Keratinocyte (primary cell): Measurements from ENCODE around the gene XRCC1. TPM values are rescaled to one million over a fixed set of nuclear protein-coding genes. Genes with fewer than 3 reads are reported as not detected.

Experiments
- DNase-seq: peaks from one replicate; pipeline ENCODE4 v3.0.0-alpha.2; 2011; ENCODE audit warnings: low read depth, missing footprints, low spot score
- FAIRE-seq: peaks from 2 replicates; lab custom pipeline; 2011; peaks lifted over from hg19 to GRCh38; lab: Jason Lieb, UNC
- H2AFZ ChIP-seq: 2 replicates; pipeline ENCODE4 v1.6.0; 2012; ENCODE audit warnings: low read length, control low read depth, inconsistent platforms; ENCODE audit not compliant: control insufficient read depth
- H3K27ac ChIP-seq: 2 replicates; pipeline ENCODE4 v1.5.1; 2011; ENCODE audit warnings: low read length; ENCODE audit not compliant: control insufficient read depth, insufficient read depth
- H3K27me3 ChIP-seq: 3 replicates; pipeline ENCODE4 v1.6.0; 2011; ENCODE audit warnings: low read length; ENCODE audit not compliant: control insufficient read depth, insufficient read depth; ENCODE audit errors: extremely low read depth
- H3K36me3 ChIP-seq, 2 experiments: 2 replicates in 1 of 2; 3 replicates in 1 of 2; pipeline ENCODE4 v1.5.1; 2011; ENCODE audit warnings: low read length in 2 of 2, mild to moderate bottlenecking in 1 of 2; ENCODE audit not compliant: control insufficient read depth in 2 of 2, insufficient read depth in 2 of 2; ENCODE audit errors: extremely low read depth in 1 of 2
- H3K4me1 ChIP-seq: 3 replicates; pipeline ENCODE4 v1.5.1; 2011; ENCODE audit warnings: low read length; ENCODE audit not compliant: control insufficient read depth, insufficient read depth; ENCODE audit errors: extremely low read depth
- H3K4me2 ChIP-seq: 3 replicates; pipeline ENCODE4 v1.6.0; 2011; ENCODE audit warnings: low read depth, low read length; ENCODE audit not compliant: control insufficient read depth, insufficient read depth; ENCODE audit errors: extremely low read depth
- H3K4me3 ChIP-seq, 3 experiments: fragments of 200-600 bp in 1 of 3; sonication (generic) in 1 of 3; 2 replicates in 2 of 3; 3 replicates in 1 of 3; pipeline ENCODE4 v1.5.1; 2011 to 2016; ENCODE audit warnings: low read length in 3 of 3, mild to moderate bottlenecking in 3 of 3, control low read depth in 2 of 3, inconsistent platforms in 1 of 3, low read depth in 1 of 3, mixed read lengths in 1 of 3, mixed run types in 1 of 3, moderate library complexity in 1 of 3; ENCODE audit not compliant: control insufficient read depth in 2 of 3, insufficient read depth in 2 of 3; ENCODE audit errors: extremely low read depth in 1 of 3
- H3K79me2 ChIP-seq: 2 replicates; pipeline ENCODE4 v1.6.0; 2012; ENCODE audit warnings: low read length; ENCODE audit not compliant: control insufficient read depth, insufficient read depth
- H3K9ac ChIP-seq: 3 replicates; pipeline ENCODE4 v1.6.0; 2011; ENCODE audit warnings: low read length; ENCODE audit not compliant: control insufficient read depth, insufficient read depth; ENCODE audit errors: extremely low read depth
- H3K9me1 ChIP-seq: 3 replicates; pipeline ENCODE4 v1.6.0; 2011; ENCODE audit warnings: low read length; ENCODE audit not compliant: control insufficient read depth, insufficient read depth; ENCODE audit errors: extremely low read depth
- H3K9me3 ChIP-seq: 2 replicates; pipeline ENCODE4 v1.5.1; 2012; ENCODE audit warnings: low read depth, low read length; ENCODE audit not compliant: control insufficient read depth
- H4K20me1 ChIP-seq: 3 replicates; pipeline ENCODE4 v1.6.0; 2011; ENCODE audit warnings: low read length; ENCODE audit not compliant: control insufficient read depth, insufficient read depth; ENCODE audit errors: extremely low read depth
- CTCF ChIP-seq, 3 experiments: IDR thresholded peaks in 1 of 3; conservative IDR thresholded peaks in 1 of 3; optimal IDR thresholded peaks in 1 of 3; 2 replicates in 2 of 3; 3 replicates in 1 of 3; pipeline versions ENCODE3 to v1.5.1; 2011; ENCODE audit warnings: low read length in 3 of 3, mild to moderate bottlenecking in 3 of 3, moderate library complexity in 2 of 3, control low read depth in 1 of 3, inconsistent platforms in 1 of 3; ENCODE audit not compliant: insufficient read depth in 2 of 3; ENCODE audit errors: extremely low read depth in 1 of 3
- EZH2 ChIP-seq: IDR thresholded peaks from one replicate; pipeline ENCODE4 v1.6.1; 2012; ENCODE audit warnings: inconsistent platforms, mild to moderate bottlenecking, low read length, moderate library complexity
- dilution Hi-C: fragments of 300-500 bp; cut with MboI; formaldehyde crosslinking; loops from one replicate; pipeline ENCODE4 v1.7.0; 2020; ENCODE audit warnings: low sequenced_read_pairs; ENCODE audit not compliant: extremely low pct_ligation_motif_present
- polyA plus RNA-seq, 5 experiments: library from polyadenylated mRNA; depleted of rRNA in 3 of 5; stranded (reverse) in 3 of 5; stranded (forward) in 1 of 5; unstranded in 1 of 5; fragments of >200 nt; gene quantifications; 1 replicate in 1 of 5; 2 replicates in 3 of 5; 3 replicates in 1 of 5; pipeline versions ENCODE4 v1.2.1 to v1.2.3, GENCODE V29; 2011 to 2012; ENCODE audit warnings: missing spikeins in 2 of 5, low read depth in 1 of 5, low replicate concordance in 1 of 5

XRCC1 gene
- polyA plus RNA-seq, 1 donor (not counting 4 experiments of a cell fraction or from before 2014, with no cell fraction given) = 16.3 TPM

GRCh38 chr19:43623889-43624670 lies 48.8 kb upstream of the XRCC1 start:
- H3K27ac ChIP-seq = no peak overlapping the region

GRCh38 chr19:43622956-43623355 lies 47.6 kb upstream of the XRCC1 start:
- peaks cover 5% of the 10 kb centered on the region for H3K79me2 ChIP-seq
- H3K9ac ChIP-seq = no peak overlapping the region
- H3K4me3 ChIP-seq = no peak overlapping the region
- no peak overlapping the region for H3K27ac ChIP-seq
- no peak overlapping the region for H3K4me2 ChIP-seq
- H3K9me1 ChIP-seq = no peaks in the 10 kb centered on the region
- DNase-seq (no peak), FAIRE-seq (no peak)
- no peaks in the 10 kb centered on the region for H3K27me3 ChIP-seq
- no peaks in the 10 kb centered on the region for H3K36me3 ChIP-seq
- peaks cover 22% of the 10 kb centered on the region for H3K4me1 ChIP-seq
- H2AFZ ChIP-seq = no peak overlapping the region
- no peak for TF ChIP-seq CTCF (optimal IDR thresholded peaks at IDR 0.05 in 1 of 3, IDR thresholded peaks at IDR 0.05 in 1 of 3, conservative IDR thresholded peaks at IDR 0.05 in 1 of 3; ENCODE audit: extremely low read depth in 1 of 3, insufficient read depth in 2 of 3, low read length in 3 of 3)
- no peak for TF ChIP-seq EZH2
- H3K9me3 ChIP-seq = no peaks in the 10 kb centered on the region
- dilution Hi-C loops = no loop called here
- no peaks in the 10 kb centered on the region for H4K20me1 ChIP-seq

More at GRCh38 chr19:43623889-43624670, 48.8 kb upstream of the XRCC1 start:
- H3K9ac ChIP-seq = no peak overlapping the region
- no peaks in the 10 kb centered on the region for H3K9me1 ChIP-seq
- no peaks in the 10 kb centered on the region for H3K27me3 ChIP-seq
- no peaks in the 10 kb centered on the region for H3K36me3 ChIP-seq
- dilution Hi-C loops = no loop called here
- no peak for DNase-seq
- FAIRE-seq = no peak
- no peaks in the 10 kb centered on the region for H3K79me2 ChIP-seq
- H3K4me3 ChIP-seq = no peak overlapping the region
- no peak overlapping the region for H2AFZ ChIP-seq
- H3K9me3 ChIP-seq = no peaks in the 10 kb centered on the region
- TF ChIP-seq CTCF (optimal IDR thresholded peaks at IDR 0.05 in 1 of 3, IDR thresholded peaks at IDR 0.05 in 1 of 3, conservative IDR thresholded peaks at IDR 0.05 in 1 of 3; ENCODE audit: extremely low read depth in 1 of 3, insufficient read depth in 2 of 3, low read length in 3 of 3) (no peak), EZH2 (no peak)
- H3K4me2 ChIP-seq = peak overlapping the region; percentile 62
- H4K20me1 ChIP-seq = no peaks in the 10 kb centered on the region
- H3K4me1 ChIP-seq = peaks cover 16% of the 10 kb centered on the region
